Gastroesophageal sphincter (tissue), 4 donors: ENCODE data around the gene NXNL2. TPM values are rescaled to one million over a fixed set of nuclear protein-coding genes. Genes with fewer than 3 reads are reported as not detected.

ENCODE experiments used
- ATAC-seq: fragments of 150-250 bp; one replicate; pipeline ENCODE4 v1.9.1; 2016; ENCODE audit warnings: mild to moderate bottlenecking, moderate library complexity
- H3K27ac ChIP-seq, 4 donors: fragments of 200-600 bp; sonication (generic) in 3 of 4; 1 replicate in 3 of 4; 2 replicates in 1 of 4; pipeline ENCODE4 v1.5.1; 2016 to 2019
- H3K27me3 ChIP-seq: fragments of 200-600 bp; sonication (generic); one replicate; pipeline ENCODE4 v1.5.1; 2019
- H3K36me3 ChIP-seq, 2 donors: fragments of 200-600 bp; sonication (generic); one replicate each; pipeline ENCODE4 v1.5.1; 2019; ENCODE audit warnings: control low read depth in 1 of 2
- H3K4me1 ChIP-seq, 3 donors: fragments of 200-600 bp; sonication (generic); 1 replicate in 2 of 3; 2 replicates in 1 of 3; pipeline ENCODE4 v1.5.1; 2016 to 2019; ENCODE audit warnings: control low read depth in 2 of 3
- H3K4me3 ChIP-seq, 2 donors: fragments of 200-600 bp; sonication (generic); one replicate each; pipeline ENCODE4 v1.5.1; 2019; ENCODE audit warnings: mild to moderate bottlenecking in 1 of 2, moderate library complexity in 1 of 2
- H3K9me3 ChIP-seq, 3 donors: fragments of 200-600 bp; sonication (generic); one replicate each; pipeline ENCODE4 v1.5.1; 2017 to 2019; ENCODE audit warnings: control low read depth in 2 of 3
- EP300 ChIP-seq: sonication (generic); formaldehyde crosslinking; IDR thresholded peaks from one replicate; pipeline ENCODE4 v1.6.1; 2017; ENCODE audit warnings: antibody characterized with exemption, mild to moderate bottlenecking
- POLR2A ChIP-seq, 2 donors: fragments of 450-650 bp; IDR thresholded peaks; one replicate each; pipeline ENCODE4 v1.6.1; 2017; ENCODE audit warnings: antibody characterized with exemption in 2 of 2, mild to moderate bottlenecking in 2 of 2, moderate library complexity in 1 of 2
- POLR2AphosphoS5 ChIP-seq: sonication (generic); formaldehyde crosslinking; IDR thresholded peaks from one replicate; pipeline ENCODE4 v1.6.1; 2017; ENCODE audit warnings: antibody characterized with exemption
- WGBS, 2 donors: methylation state at CpG; one replicate each; pipeline ENCODE4 v1.1.5; 2018; ENCODE audit warnings: low coverage in 1 of 2; 5-methylcytosine and 5-hydroxymethylcytosine counted together
- total RNA-seq, 4 donors: library from RNA; depleted of rRNA; stranded (reverse); fragments of >200 nt; gene quantifications; one replicate each; pipeline ENCODE4 v1.1.0, GENCODE V29; 2016
- TF ChIP-seq, protein P1 (sequence below), 4 experiments: fragments of 200-600 bp in 2 of 4; fragments of 450-650 bp in 2 of 4; sonication (generic) in 1 of 4; IDR thresholded peaks; one replicate each; pipeline ENCODE4 v1.5.1; 2017 to 2019; ENCODE audit warnings: antibody characterized with exemption in 4 of 4, mild to moderate bottlenecking in 2 of 4, moderate library complexity in 2 of 4

Gene NXNL2
- total RNA-seq, 4 donors from 2014 or later = 0.62 to 3.1 (median 1.2) TPM; not detected in 1

DNA sequence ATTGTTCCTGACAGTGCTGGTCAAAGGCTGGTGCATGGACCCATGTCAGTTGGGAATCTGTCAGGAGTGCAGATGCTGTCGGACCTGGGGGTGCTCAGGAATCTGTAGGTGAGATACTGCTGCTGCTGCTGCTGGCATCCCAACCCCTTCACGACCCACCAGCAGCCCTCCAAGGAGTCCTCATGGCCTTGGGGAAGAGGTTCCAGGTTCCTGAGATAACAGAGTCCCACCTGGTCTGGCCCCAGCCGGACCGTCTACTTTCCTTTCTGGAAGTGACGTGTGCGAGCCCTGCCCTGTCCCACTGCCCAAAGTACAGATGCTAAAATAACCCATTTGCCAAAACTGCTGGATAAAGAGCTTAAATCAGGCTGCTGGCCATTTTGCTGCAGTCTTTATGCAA is 4.3 kb downstream of the NXNL2 start:
- no peak for ATAC-seq
- WGBS, 2 donors = no CpG with 5 or more reads among the region's 6 CpGs
- TF ChIP-seq EP300 (no peak), POLR2A (IDR thresholded peaks at IDR 0.05) (no peak), POLR2AphosphoS5 (no peak)
- Histone ChIP-seq H3K36me3 (no peaks in the 10 kb centered on the region), H3K9me3 (no peaks in the 10 kb centered on the region), H3K4me3 (no peak overlapping the region), H3K4me1 (peaks cover 0 to 34% (median 16%) of the 10 kb centered on the region in 3 donors), H3K27ac (no peak overlapping the region), H3K27me3 (peaks cover 14% of the 10 kb centered on the region)

DNA sequence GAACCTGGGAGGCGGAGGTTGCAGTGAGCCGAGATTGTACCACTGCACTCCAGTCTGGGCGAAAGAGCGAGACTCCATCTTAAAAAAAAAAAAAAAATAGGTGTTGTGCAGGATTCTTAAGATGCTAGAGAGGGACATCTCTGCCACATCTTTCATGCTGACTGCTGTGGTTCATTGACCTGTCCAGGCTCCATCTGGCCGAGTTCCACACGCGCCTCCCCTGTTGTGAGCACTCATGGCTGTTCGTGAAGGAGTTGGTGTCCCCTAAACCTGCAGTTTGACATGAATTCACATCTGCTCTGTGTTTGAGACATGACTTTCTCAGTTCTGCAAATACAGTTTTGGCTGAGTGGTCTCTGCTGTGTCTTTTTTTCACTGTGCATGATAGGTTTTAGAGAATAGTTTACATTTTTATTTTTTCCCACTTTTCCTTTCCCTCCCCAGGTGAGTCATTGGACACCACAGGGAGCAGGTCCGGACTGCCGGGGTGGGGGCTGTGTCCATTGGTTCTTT is 5.3 kb downstream of the NXNL2 start:
- peaks cover 0 to 28% (median 16%) of the 10 kb centered on the region in 3 donors for H3K4me1 ChIP-seq
- no peaks in the 10 kb centered on the region for H3K9me3 ChIP-seq
- H3K36me3 ChIP-seq = no peaks in the 10 kb centered on the region
- H3K27ac ChIP-seq = no peak overlapping the region
- 95 to 97% methylated on average over 3 to 8 of the region's 10 CpGs for WGBS, 2 donors
- no peak for TF ChIP-seq POLR2AphosphoS5
- TF ChIP-seq, protein P1, sequence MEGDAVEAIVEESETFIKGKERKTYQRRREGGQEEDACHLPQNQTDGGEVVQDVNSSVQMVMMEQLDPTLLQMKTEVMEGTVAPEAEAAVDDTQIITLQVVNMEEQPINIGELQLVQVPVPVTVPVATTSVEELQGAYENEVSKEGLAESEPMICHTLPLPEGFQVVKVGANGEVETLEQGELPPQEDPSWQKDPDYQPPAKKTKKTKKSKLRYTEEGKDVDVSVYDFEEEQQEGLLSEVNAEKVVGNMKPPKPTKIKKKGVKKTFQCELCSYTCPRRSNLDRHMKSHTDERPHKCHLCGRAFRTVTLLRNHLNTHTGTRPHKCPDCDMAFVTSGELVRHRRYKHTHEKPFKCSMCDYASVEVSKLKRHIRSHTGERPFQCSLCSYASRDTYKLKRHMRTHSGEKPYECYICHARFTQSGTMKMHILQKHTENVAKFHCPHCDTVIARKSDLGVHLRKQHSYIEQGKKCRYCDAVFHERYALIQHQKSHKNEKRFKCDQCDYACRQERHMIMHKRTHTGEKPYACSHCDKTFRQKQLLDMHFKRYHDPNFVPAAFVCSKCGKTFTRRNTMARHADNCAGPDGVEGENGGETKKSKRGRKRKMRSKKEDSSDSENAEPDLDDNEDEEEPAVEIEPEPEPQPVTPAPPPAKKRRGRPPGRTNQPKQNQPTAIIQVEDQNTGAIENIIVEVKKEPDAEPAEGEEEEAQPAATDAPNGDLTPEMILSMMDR (IDR thresholded peaks at IDR 0.05) = no peak
- peaks cover 10% of the 10 kb centered on the region for H3K27me3 ChIP-seq
- ATAC-seq = no peak
- H3K4me3 ChIP-seq = no peak overlapping the region

DNA sequence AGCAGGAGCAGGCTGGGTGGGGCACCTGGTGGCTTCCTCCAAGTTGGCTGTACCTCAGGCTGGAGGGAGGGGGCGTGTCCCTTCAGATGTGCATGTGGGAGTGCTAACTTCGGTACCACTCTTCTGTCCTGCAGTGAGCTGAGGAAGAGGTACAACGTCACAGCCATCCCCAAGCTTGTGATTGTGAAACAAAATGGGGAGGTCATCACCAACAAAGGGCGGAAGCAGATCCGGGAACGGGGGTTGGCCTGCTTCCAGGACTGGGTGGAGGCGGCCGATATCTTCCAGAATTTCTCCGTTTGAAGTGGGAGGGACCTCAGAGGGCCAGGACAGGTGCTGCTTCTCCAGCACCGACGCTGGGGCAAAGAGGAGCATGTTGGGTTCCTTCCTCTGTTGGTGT is 9.3 kb downstream of the NXNL2 start:
- TF ChIP-seq, protein P1 (IDR thresholded peaks at IDR 0.05) = no peak
- TF ChIP-seq POLR2A (IDR thresholded peaks at IDR 0.05) (no peak), POLR2AphosphoS5 (no peak), EP300 (no peak)
- Histone ChIP-seq H3K27ac (no peak overlapping the region), H3K4me3 (no peak overlapping the region), H3K9me3 (no peaks in the 10 kb centered on the region), H3K27me3 (no peaks in the 10 kb centered on the region), H3K36me3 (no peaks in the 10 kb centered on the region), H3K4me1 (no peaks in the 10 kb centered on the region)
- ATAC-seq = no peak
- 66 to 80% methylated on average over 1 to 9 of the region's 11 CpGs for WGBS, 2 donors

DNA sequence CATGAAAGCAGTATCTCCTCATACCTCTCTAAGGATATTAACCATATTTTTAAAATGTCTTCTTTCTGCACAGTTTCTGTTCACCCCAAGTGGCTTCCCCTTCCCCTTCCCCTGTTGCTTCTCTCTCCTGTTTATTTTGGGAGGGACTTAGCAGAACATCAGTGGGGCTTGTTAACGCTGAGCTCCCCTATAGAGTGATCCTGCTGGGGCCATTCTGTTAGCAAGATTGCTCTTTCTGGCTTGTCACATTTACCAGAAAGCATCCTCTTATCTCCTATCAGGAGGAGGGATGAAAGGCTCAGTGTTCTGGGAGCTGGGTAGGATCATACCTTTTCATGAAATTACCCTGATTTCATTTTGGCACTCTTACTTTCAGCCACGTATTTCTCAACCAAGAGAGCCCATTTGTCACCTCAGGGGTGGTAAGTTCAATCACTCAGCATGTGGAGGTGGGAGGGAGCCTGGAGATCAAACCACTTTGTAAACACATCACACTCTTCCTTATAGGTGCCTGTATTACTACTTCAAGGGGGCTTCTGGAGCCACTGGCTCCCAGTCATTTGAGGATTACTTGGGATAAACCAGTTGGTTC is 16.7 kb downstream of the NXNL2 start:
- H3K4me3 ChIP-seq = no peak overlapping the region
- WGBS, 2 donors = 43 to 56% methylated on average over 2 of the region's 2 CpGs
- no peaks in the 10 kb centered on the region for H3K36me3 ChIP-seq
- no peaks in the 10 kb centered on the region for H3K9me3 ChIP-seq
- H3K27me3 ChIP-seq = no peaks in the 10 kb centered on the region
- no peak for ATAC-seq
- H3K4me1 ChIP-seq = no peaks in the 10 kb centered on the region
- TF ChIP-seq, protein P1 (IDR thresholded peaks at IDR 0.05) = no peak
- H3K27ac ChIP-seq = no peak overlapping the region

DNA sequence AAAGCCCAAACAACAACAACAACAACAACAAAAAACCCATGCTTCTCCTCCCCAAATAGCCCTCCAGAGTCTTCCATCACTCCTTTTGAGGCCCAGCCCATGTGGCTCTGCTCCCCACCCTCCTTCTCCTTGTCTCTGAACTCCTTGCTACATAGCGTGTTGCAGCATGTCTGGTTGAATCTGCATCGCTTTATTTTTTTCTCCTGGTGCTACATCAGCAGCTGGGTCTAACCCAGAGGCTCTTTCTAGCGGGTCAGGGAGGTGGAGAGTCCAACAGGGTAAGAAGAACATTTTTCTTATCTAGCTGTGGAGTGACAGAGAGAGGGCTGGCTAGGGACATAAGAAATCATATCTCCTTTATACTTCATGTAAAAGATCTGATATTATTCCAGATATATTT is 18.4 kb downstream of the NXNL2 start:
- TF ChIP-seq POLR2A (IDR thresholded peaks at IDR 0.05) (no peak), POLR2AphosphoS5 (no peak), EP300 (no peak)
- TF ChIP-seq, protein P1 (IDR thresholded peaks at IDR 0.05) = no peak
- no peak for ATAC-seq
- WGBS, 2 donors = 94 to 100% methylated on average over 3 of the region's 3 CpGs
- H3K27ac ChIP-seq = no peak overlapping the region
- no peaks in the 10 kb centered on the region for H3K36me3 ChIP-seq
- H3K9me3 ChIP-seq = no peaks in the 10 kb centered on the region
- H3K4me1 ChIP-seq = no peaks in the 10 kb centered on the region
- no peak overlapping the region for H3K4me3 ChIP-seq
- H3K27me3 ChIP-seq = no peaks in the 10 kb centered on the region
